ENCODE results near the gene PROZ. TPM values are rescaled to one million over a fixed set of nuclear protein-coding genes. Genes with fewer than 3 reads are reported as not detected.

The PROZ gene
- total RNA-seq, 1 donor = not detected

- DNase-seq (ENCODE audit: low read depth) = no peak
- no peak overlapping the region for H3K4me3 ChIP-seq (ENCODE audit: low read depth, low read length)
- TF ChIP-seq CTCF (IDR thresholded peaks at IDR 0.05; ENCODE audit: insufficient read depth, low read length) = no peak
These were observed 43.4 kb downstream of the PROZ start for GRCh38 chr13:113201815-113202214.

GRCh38 chr13:113202912-113203311, 44.5 kb downstream of the PROZ start:
- no peak overlapping the region for H3K4me3 ChIP-seq (ENCODE audit: low read depth, low read length)
- peak; percentile 22 for DNase-seq (ENCODE audit: low read depth)
- no peak for TF ChIP-seq CTCF (IDR thresholded peaks at IDR 0.05; ENCODE audit: insufficient read depth, low read length)

- H3K4me3 ChIP-seq (ENCODE audit: low read depth, low read length) = no peak overlapping the region
- no peak for TF ChIP-seq CTCF (IDR thresholded peaks at IDR 0.05; ENCODE audit: insufficient read depth, low read length)
- peak; percentile 62 for DNase-seq (ENCODE audit: low read depth)
These were observed 45.3 kb downstream of the PROZ start for GRCh38 chr13:113203507-113204377.

- no peak overlapping the region for H3K4me3 ChIP-seq (ENCODE audit: low read depth, low read length)
- no peak for TF ChIP-seq CTCF (IDR thresholded peaks at IDR 0.05; ENCODE audit: insufficient read depth, low read length)
- no peak for DNase-seq (ENCODE audit: low read depth)
These were observed 45.9 kb downstream of the PROZ start for GRCh38 chr13:113204378-113204734.

GRCh38 chr13:113205428-113205931, 47.0 kb downstream of the PROZ start:
- DNase-seq (ENCODE audit: low read depth) = peak; percentile 83
- TF ChIP-seq CTCF (IDR thresholded peaks at IDR 0.05; ENCODE audit: insufficient read depth, low read length) = no peak
- no peak overlapping the region for H3K4me3 ChIP-seq (ENCODE audit: low read depth, low read length)

- H3K4me3 ChIP-seq (ENCODE audit: low read depth, low read length) = peak overlapping the region; percentile 79
- no peak for TF ChIP-seq CTCF (IDR thresholded peaks at IDR 0.05; ENCODE audit: insufficient read depth, low read length)
- DNase-seq (ENCODE audit: low read depth) = no peak
These were observed 49.0 kb downstream of the PROZ start for GRCh38 chr13:113207460-113207859.

All from fibroblast of the aortic adventitia (primary cell).